Glomerular visceral epithelial cell (primary cell): ENCODE results near the gene MFRP.

Experiments used
- DNase-seq: peaks from one replicate; pipeline ENCODE4 v3.0.0-alpha.2; 2016; ENCODE audit errors: extremely low spot score

Gene MFRP

DNA sequence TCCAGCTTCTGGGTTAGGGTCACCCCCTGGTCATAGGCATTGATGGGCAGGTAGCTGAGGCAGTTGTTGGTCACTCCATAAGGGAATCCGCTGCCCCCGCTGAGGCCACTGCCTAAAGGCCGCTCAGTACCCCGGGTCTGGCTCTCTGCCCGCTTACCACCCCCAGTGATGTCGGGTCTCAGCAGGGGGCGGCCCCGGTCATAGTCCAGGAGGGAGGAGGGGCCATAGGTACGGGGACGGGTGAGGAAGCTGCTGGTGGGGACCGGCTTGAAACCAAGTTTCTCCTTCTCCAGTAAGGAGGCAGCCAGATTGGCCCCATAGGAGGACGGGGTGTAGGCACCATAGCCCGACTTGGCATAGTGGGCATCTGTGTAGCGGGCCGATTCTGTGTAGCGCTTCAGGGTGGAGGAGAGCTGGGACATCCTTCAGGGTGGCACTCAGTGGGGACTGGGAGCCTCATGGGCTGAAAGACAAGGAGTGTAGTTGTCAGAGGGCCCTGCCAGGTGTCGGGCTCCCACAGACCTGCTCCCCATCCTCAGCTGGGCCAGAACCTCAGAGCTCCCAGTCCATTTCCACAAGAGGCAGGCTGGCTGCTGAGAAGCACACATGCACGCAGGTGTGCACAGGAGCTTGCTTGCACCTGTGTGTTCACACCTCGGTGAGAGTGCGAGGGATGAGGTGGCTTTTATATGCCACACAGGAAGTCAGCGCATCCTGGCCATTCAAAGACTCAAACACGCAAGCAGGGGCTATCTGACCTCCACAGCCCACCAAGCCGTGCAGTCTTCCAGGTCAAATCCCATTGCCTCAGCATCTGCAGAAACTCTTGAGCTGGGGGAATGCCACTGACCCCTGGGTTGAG lies 26.8 kb upstream of the MFRP start:
- no peak for DNase-seq

DNA sequence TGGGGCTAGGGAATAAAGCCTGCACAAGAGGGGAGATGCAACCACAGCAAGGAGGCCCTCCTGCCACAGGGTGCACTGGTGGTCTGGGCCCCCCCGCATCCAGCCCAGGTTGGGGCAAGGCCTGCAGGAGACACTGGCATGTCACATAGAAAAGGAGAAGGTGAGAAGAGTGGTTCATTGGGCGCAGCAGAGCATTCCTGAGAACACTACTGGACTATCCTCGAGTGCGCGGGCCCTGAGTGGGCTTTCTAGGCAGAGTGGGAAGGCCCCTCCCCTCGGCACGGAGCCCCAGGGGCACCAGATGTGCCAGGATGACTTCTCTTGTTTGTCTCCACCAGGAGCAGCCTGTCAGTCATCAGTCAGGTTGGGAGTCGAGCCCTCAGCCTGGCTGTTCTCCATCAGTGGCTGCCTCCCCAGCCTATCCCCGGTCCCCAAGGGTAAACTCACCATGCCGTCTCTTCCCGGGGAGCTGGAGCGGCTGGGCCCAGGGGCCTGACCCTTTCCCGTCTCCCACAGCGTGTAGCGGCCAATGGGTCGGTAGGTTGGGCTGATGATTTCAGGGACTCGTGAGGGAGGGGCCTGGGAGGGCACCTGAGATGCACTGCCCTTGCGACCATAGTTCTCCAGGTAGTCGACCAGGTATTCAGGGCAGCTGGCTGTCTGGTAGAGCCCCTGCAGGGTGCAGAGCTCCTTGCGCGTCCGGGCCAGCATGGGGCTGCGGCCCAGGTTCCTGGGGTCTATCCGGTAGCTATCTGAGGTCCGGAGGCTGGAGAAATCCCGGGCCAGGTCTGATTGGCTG lies 26.0 kb upstream of the MFRP start:
- DNase-seq = no peak

DNA sequence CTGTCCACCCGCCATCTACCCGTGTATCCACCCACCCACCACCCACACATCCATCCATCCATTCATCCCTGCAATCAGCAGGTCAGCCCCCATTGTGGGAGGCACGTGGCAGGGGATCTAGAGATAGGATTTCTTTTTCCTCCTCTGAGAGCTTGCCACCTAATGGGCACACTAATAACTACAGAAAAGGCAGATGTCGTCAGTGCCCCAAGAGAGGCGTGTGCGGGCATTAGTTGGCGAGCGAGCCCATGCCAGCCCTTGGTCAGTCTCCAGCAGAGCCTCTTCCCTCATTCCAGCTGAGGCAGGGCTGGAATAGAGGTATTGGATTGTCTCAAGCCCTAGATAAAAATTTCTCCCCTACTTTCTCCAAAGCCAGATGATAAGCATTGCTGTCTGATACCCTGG lies 25.3 kb upstream of the MFRP start:
- DNase-seq = peak; percentile 48

DNA sequence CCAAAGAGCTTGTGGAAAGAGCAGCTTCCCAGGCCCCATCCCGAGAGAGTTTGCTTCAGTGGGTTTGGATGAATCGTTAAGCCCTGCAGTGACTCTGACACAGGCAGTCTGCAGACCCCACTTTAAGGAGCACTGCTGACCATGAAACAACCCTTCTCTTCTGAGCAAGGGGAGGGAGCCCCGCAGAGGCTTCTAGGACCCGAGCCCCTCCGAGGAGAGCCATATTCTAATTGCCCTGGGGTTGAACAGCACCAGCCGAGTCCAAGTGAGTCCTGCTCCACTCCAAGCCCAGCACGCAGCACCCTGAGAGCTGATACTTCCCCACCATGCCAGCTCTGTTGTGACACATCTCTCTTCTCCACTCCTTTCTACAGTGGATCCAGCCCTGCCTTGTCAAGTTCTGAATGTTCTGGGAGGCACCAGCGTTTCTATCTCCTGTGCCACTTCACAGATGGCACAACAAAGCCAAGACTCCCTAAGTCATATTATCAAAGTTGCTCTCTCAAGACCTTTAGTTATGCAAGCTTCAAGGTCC lies 24.6 kb upstream of the MFRP start:
- no peak for DNase-seq

DNA sequence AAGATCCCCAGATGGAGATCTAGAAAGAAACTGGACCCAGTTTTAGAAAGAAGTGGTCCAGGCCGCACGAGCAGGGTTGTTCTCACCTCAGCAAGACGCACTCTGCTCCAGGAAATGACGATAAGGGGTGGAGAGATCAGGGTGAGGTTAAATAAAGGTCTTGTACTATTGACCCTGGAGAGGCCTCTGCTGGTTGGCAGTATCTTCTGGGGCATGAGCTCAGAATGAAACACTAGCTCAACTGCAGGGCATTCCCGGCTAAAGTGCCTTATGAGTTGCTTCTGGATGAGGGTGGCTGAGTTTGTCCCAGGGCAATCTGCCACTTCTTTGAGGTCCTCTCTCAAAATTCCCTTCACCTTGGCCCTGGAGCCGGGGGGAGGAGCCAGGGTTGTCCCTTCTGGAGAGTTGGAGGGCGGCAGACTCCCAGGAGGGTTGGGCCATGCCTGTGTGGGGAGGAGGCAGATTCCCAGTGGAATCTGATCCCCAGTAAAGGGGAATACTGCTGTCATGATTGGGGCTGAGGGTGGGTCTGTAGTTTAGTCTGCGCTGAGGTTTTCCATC lies 24.1 kb upstream of the MFRP start:
- no peak for DNase-seq

- no peak for DNase-seq
Observed at GRCh38 chr11:119369132-119369925, 22.8 kb upstream of the MFRP start.

DNA sequence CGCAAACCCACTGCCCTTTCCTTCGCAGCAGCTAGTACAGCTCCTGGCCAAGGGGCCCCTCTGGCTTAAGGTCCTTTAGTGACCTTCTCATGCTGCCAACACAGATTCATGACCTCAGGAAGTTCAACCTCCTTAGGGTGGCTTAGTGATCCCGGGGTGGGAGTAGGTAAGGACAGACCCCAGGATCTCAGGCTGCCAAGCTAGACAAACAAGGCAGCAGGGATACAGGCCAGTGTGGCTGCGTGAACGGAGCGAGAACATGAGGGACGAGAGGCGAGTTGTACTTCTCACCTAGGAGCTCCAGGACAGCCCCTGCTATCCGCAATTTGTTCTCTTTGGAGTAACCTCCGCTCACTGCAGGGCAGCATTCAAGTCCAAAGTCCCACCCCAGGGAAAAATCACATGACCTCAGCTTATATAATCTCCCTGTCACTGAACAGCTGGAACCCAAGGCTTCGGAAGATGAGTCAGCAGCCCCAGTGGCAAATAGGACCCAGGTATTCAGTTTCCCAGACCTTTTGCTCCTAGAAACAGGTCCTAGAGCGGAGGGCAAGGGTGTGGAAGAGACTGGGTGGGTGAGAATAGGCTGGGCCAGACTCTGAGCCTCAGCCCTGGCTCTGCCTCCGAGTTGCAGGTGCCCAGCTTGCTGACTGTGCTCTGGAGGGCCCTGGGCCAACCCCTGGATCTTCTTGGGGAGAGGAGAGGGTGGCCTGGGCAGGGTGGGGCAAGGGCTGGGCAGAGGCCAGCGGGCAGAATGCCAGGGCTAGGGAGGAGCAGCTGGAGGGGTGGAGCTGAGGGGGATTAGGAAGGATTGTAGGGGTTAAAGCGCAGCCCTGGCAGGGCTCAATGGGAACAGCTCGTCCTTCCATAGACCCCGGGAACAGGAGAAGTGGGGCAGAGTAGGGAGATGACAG lies 21.9 kb upstream of the MFRP start:
- DNase-seq = peak; percentile 54

- peak; percentile 33 for DNase-seq
Observed at GRCh38 chr11:119367661-119368120, 21.2 kb upstream of the MFRP start.

- DNase-seq = no peak
Observed at GRCh38 chr11:119366690-119367620, 20.4 kb upstream of the MFRP start.

- DNase-seq = no peak
Observed at GRCh38 chr11:119365071-119365591, 18.6 kb upstream of the MFRP start.

GRCh38 chr11:119363851-119364590 lies 17.5 kb upstream of the MFRP start:
- DNase-seq = peak; percentile 45

DNA sequence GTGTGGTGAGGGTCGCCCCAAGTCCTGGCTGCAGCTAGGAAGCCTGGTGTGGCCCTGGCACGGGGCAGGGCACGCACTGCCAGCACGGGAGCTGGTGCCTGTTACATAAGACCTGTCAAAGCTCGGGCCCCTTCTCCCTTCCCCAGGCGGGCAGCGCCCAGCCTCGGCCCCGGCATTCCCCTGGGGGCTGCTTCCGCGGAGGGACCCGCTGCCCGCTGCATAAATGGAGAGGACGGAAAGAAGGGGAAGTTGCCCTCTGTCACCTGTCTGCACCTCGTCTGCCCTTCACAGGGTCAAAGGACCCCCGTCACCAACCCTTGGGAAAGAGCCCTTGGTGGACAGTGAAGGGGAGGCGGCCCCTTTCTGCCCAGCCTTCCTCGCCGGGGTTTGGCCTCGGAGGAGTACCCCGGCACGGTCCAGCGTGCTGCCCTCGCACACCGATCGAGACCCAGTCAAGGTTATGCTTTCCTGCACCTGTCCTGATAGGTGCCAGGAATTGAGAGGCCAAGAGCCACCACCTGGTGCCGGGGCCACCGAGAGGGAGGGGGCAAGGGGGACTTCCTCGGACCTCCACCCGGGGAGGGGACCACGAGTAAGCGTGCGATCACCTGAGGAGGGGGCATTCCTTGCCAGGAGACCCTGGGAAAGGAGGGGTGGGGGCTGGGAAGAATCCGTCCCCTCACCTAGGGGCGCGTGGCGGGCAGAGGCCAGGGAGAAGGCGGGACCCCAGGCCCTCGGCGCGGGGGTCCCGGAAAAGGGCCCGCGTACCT lies 16.8 kb upstream of the MFRP start:
- no peak for DNase-seq

DNA sequence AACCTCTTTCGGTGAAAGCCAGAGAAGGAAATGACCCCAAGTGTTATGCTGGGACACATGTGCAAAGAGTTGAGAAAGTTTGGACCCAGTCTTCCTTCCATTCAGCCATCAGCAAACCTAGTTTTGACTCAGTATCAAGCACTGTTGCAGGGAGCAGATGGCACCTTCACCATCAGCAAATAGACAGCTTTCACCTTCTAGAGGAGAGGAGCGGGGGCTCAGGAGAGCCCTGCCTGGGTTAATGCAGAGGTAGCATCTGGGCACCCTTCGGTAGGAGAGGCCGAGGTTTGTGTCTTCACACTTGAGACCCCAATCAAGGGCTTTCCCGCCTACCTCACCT lies 16.2 kb upstream of the MFRP start:
- DNase-seq = no peak

GRCh38 chr11:119361941-119362725 lies 15.6 kb upstream of the MFRP start:
- no peak for DNase-seq

DNA sequence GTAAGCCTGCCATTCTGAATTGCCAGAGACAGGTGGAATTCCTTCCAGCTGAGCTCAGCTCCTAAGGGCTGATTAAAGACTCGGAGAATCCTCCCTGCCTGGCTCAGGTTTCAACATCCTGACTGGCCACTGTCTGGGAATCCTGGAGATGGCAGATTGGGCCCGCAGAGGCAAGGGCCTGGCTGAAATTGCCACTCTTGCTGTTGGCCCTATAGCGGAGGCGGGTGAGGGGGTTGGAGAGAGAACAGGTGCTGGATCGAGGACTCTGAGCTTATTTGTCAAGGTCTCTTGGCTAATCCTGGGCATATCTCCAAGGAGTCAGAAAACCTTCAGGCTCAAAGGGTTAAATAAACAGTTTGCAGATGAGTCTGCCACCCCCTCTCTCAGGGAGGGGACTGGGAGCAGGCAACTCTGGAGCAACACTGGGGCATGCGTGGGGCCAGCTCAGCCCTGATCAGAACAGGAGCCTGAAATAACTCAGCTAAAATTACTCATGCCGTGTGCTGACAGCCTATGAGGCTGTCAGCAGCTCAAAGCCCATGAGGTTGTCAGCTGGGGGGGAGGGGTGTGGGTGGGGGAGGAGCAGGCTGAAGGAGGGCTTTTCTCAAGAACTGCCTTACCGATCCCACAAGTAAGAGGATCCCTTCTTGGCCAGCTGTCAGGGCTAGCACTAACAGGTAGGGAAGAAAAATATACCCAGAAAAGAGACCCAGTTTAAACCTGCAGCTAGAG lies 14.7 kb upstream of the MFRP start:
- peak; percentile 87 for DNase-seq
